HUES6 (cell line): Measurements from ENCODE around the gene C20orf144.
A peak's percentile ranks its signal among the peaks of the same experiment; 100 is the strongest.

Experiments
- H3K27ac ChIP-seq: 2 replicates; pipeline ENCODE4 v1.7.0; 2013; ENCODE audit warnings: low read depth, mild to moderate bottlenecking, low read length, inconsistent platforms
- H3K27me3 ChIP-seq: 2 replicates; pipeline ENCODE4 v1.6.1; 2013; ENCODE audit warnings: low read length; ENCODE audit not compliant: control insufficient read depth, insufficient read depth
- H3K36me3 ChIP-seq: 2 replicates; pipeline ENCODE4 v1.6.1; 2013; ENCODE audit warnings: low read length; ENCODE audit not compliant: control insufficient read depth, insufficient read depth
- H3K4me1 ChIP-seq: 2 replicates; pipeline ENCODE4 v1.6.1; 2013; ENCODE audit warnings: low read length; ENCODE audit not compliant: control insufficient read depth, insufficient read depth
- H3K4me3 ChIP-seq: 2 replicates; pipeline ENCODE4 v1.5.1; 2013; ENCODE audit warnings: low read depth, low read length
- H3K9ac ChIP-seq: one replicate; pipeline ENCODE4 v1.6.1; 2013; ENCODE audit warnings: mild to moderate bottlenecking, low read length
- H3K9me3 ChIP-seq: 2 replicates; pipeline ENCODE4 v1.6.1; 2013; ENCODE audit warnings: low read depth, low read length; ENCODE audit not compliant: control insufficient read depth, insufficient read depth

The C20orf144 gene

GRCh38 chr20:33673410-33674293, 11.5 kb downstream of the C20orf144 start:
- peak overlapping the region; percentile 59; the same call in 1 of the 2 replicates for H3K27ac ChIP-seq
- peak overlapping the region; percentile 78 for H3K4me3 ChIP-seq
- no peaks in the 10 kb centered on the region for H3K27me3 ChIP-seq
- peaks cover 57% of the 10 kb centered on the region for H3K36me3 ChIP-seq
- H3K9ac ChIP-seq, result peak overlapping the region; percentile 81
- H3K9me3 ChIP-seq, result no peaks in the 10 kb centered on the region
- peaks cover 28% of the 10 kb centered on the region for H3K4me1 ChIP-seq

- Histone ChIP-seq H3K4me1 (peaks cover 28% of the 10 kb centered on the region), H3K9me3 (no peaks in the 10 kb centered on the region), H3K27me3 (no peaks in the 10 kb centered on the region), H3K27ac (peak within 1 kb of the TSS; percentile 59; the same call in 1 of the 2 replicates), H3K36me3 (peaks cover 58% of the 10 kb centered on the region), H3K9ac (peak within 1 kb of the TSS; percentile 81), H3K4me3 (peak within 1 kb of the TSS; percentile 78)
Observed at GRCh38 chr20:33674294-33675135, 12.4 kb downstream of the C20orf144 start, which contains the start of gene NECAB3. Gene NECAB3 (minus strand): TSS chr20:33674428. CDS start chr20:33674352, 76 bp downstream.

- Histone ChIP-seq H3K9me3 (no peaks in the 10 kb centered on the region), H3K27me3 (no peaks in the 10 kb centered on the region), H3K4me1 (peaks cover 28% of the 10 kb centered on the region), H3K27ac (no peak overlapping the region), H3K9ac (peak overlapping the region; percentile 57), H3K36me3 (peaks cover 62% of the 10 kb centered on the region), H3K4me3 (peak overlapping the region; percentile 78)
Observed at GRCh38 chr20:33675136-33675959, 13.2 kb downstream of the C20orf144 start.

GRCh38 chr20:33676121-33676520, 14.0 kb downstream of the C20orf144 start:
- no peak overlapping the region for H3K27ac ChIP-seq

GRCh38 chr20:33676652-33677645, 14.8 kb downstream of the C20orf144 start:
- H3K9ac ChIP-seq, result no peak overlapping the region
- H3K27me3 ChIP-seq, result no peaks in the 10 kb centered on the region
- H3K27ac ChIP-seq, result no peak overlapping the region
- peaks cover 28% of the 10 kb centered on the region for H3K4me1 ChIP-seq
- no peak overlapping the region for H3K4me3 ChIP-seq
- H3K9me3 ChIP-seq, result no peaks in the 10 kb centered on the region
- peaks cover 50% of the 10 kb centered on the region for H3K36me3 ChIP-seq

More at GRCh38 chr20:33676121-33676520, 14.0 kb downstream of the C20orf144 start:
- H3K36me3 ChIP-seq, result peaks cover 59% of the 10 kb centered on the region
- H3K4me3 ChIP-seq, result no peak overlapping the region
- no peaks in the 10 kb centered on the region for H3K27me3 ChIP-seq
- no peaks in the 10 kb centered on the region for H3K9me3 ChIP-seq
- no peak overlapping the region for H3K9ac ChIP-seq
- H3K4me1 ChIP-seq, result peaks cover 28% of the 10 kb centered on the region

GRCh38 chr20:33677991-33678702, 16.0 kb downstream of the C20orf144 start:
- H3K9ac ChIP-seq, result no peak overlapping the region
- H3K27ac ChIP-seq, result no peak overlapping the region
- H3K4me1 ChIP-seq, result peaks cover 19% of the 10 kb centered on the region; the same call in 1 of the 2 replicates

GRCh38 chr20:33679758-33680485, 17.8 kb downstream of the C20orf144 start:
- no peaks in the 10 kb centered on the region for H3K27me3 ChIP-seq
- H3K4me3 ChIP-seq, result no peak overlapping the region
- H3K9me3 ChIP-seq, result no peaks in the 10 kb centered on the region
- peaks cover 18% of the 10 kb centered on the region; the same call in 1 of the 2 replicates for H3K4me1 ChIP-seq
- H3K27ac ChIP-seq, result no peak overlapping the region
- H3K36me3 ChIP-seq, result peaks cover 50% of the 10 kb centered on the region
- H3K9ac ChIP-seq, result no peak overlapping the region

More at GRCh38 chr20:33677991-33678702, 16.0 kb downstream of the C20orf144 start:
- Histone ChIP-seq H3K27me3 (no peaks in the 10 kb centered on the region), H3K36me3 (peaks cover 50% of the 10 kb centered on the region), H3K9me3 (no peaks in the 10 kb centered on the region), H3K4me3 (no peak overlapping the region)

GRCh38 chr20:33680686-33681085, 18.6 kb downstream of the C20orf144 start:
- H3K4me1 ChIP-seq, result peaks cover 16% of the 10 kb centered on the region; the same call in 1 of the 2 replicates
- no peak overlapping the region for H3K9ac ChIP-seq
- no peak overlapping the region for H3K27ac ChIP-seq
- H3K36me3 ChIP-seq, result peaks cover 49% of the 10 kb centered on the region
- H3K9me3 ChIP-seq, result no peaks in the 10 kb centered on the region
- no peaks in the 10 kb centered on the region for H3K27me3 ChIP-seq
- no peak overlapping the region for H3K4me3 ChIP-seq

GRCh38 chr20:33681288-33681687, 19.2 kb downstream of the C20orf144 start:
- H3K9me3 ChIP-seq, result no peaks in the 10 kb centered on the region
- H3K36me3 ChIP-seq, result peaks cover 43% of the 10 kb centered on the region
- H3K27ac ChIP-seq, result no peak overlapping the region
- H3K9ac ChIP-seq, result no peak overlapping the region
- peaks cover 14% of the 10 kb centered on the region; the same call in 1 of the 2 replicates for H3K4me1 ChIP-seq
- no peaks in the 10 kb centered on the region for H3K27me3 ChIP-seq
- H3K4me3 ChIP-seq, result no peak overlapping the region
